K562 (cell line): Measurements from ENCODE around the gene LAMP1.

Source experiments
- EGR1 ChIP-seq: fragments of 450-650 bp; conservative IDR thresholded peaks from 2 replicates; pipeline ENCODE4 v1.6.1; 2017; ENCODE audit warnings: mild to moderate bottlenecking
- NBN ChIP-seq: fragments of 450-650 bp; IDR thresholded peaks from 2 replicates; pipeline ENCODE4 v1.6.1; 2016; ENCODE audit warnings: low read depth, mild to moderate bottlenecking
- RFX5 ChIP-seq: IDR thresholded peaks from 2 replicates; pipeline ENCODE4 v1.6.1; 2011; ENCODE audit warnings: low read depth, mild to moderate bottlenecking, improper control_type of control experiment, low read length
- TCF3 ChIP-seq: sonication (generic); formaldehyde crosslinking; IDR thresholded peaks from 2 replicates; pipeline ENCODE4 v1.4.0; 2020; ENCODE audit warnings: mild to moderate bottlenecking, missing genetic modification reagents
- ZNF143 ChIP-seq: sonication (generic); formaldehyde crosslinking; IDR thresholded peaks from 2 replicates; pipeline ENCODE4 v1.9.0; 2022; ENCODE audit warnings: mild to moderate bottlenecking, missing genetic modification reagents

DNA sequence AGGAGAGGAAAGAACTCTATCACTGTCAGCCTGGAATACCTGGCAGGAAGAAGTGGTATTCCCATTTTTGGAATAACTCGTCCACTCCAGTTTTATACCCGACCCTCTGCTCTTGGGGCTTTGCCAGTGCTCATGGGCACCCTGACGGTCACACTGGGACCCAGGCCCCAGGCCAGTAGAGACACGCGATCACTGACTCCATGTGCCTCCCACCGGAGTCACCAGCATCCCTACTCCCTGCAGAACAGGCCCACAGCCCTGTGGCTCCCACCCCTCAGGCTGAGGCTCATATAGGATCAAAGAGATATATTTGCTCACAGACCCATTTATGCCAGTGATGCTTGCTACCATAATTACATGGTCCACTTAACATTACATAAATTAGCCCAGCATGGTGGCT, 63.4 kb downstream of the LAMP1 start:
- no peak for TF ChIP-seq ZNF143
- no peak for TF ChIP-seq TCF3 (CRISPR knock-in tag)
- TF ChIP-seq RFX5: no peak
- TF ChIP-seq EGR1: no peak
- TF ChIP-seq NBN: no peak
